CD14-positive monocyte (primary cell): Measurements from ENCODE around the gene PRRT3. TPM values are rescaled to one million over a fixed set of nuclear protein-coding genes. Genes with fewer than 3 reads are reported as not detected.
A peak's percentile ranks its signal among the peaks of the same experiment; 100 is the strongest.

Experiments used
- DNase-seq, 3 donors: peaks; one replicate each; pipeline ENCODE4 v3.0.0-alpha.2; 2011 to 2022
- H2AFZ ChIP-seq: 2 replicates; pipeline ENCODE4 v1.6.0; 2012; ENCODE audit warnings: mild to moderate bottlenecking, low read depth, low read length, inconsistent platforms; ENCODE audit not compliant: insufficient read depth, poor library complexity, severe bottlenecking
- H3K27ac ChIP-seq, 2 donors: 1 replicate in 1 of 2; 2 replicates in 1 of 2; pipeline ENCODE4 v1.5.1; 2012 to 2013; ENCODE audit warnings: low read length in 2 of 2, control low read depth in 1 of 2, inconsistent platforms in 1 of 2, low read depth in 1 of 2, mild to moderate bottlenecking in 1 of 2
- H3K27me3 ChIP-seq, 2 donors: one replicate each; pipeline versions ENCODE4 v1.6.0 to v1.6.1; 2011 to 2013; ENCODE audit warnings: low read length in 2 of 2; ENCODE audit not compliant: control insufficient read depth in 2 of 2, insufficient read depth in 2 of 2
- H3K36me3 ChIP-seq, 2 donors: replicated peaks in 1 of 2; 1 replicate in 1 of 2; 2 replicates in 1 of 2; pipeline versions ENCODE4 v1.5.1 to v1.6.1; 2012 to 2013; ENCODE audit warnings: low read length in 2 of 2, control low read depth in 1 of 2, inconsistent platforms in 1 of 2, mild to moderate bottlenecking in 1 of 2; ENCODE audit not compliant: insufficient read depth in 2 of 2, control insufficient read depth in 1 of 2
- H3K4me1 ChIP-seq, 2 donors: 1 replicate in 1 of 2; 2 replicates in 1 of 2; pipeline versions ENCODE4 v1.5.1 to v1.6.1; 2012 to 2013; ENCODE audit warnings: low read length in 2 of 2, control low read depth in 1 of 2, inconsistent platforms in 1 of 2, mild to moderate bottlenecking in 1 of 2, moderate library complexity in 1 of 2; ENCODE audit not compliant: insufficient read depth in 2 of 2, control insufficient read depth in 1 of 2
- H3K4me2 ChIP-seq: replicated peaks from 2 replicates; pipeline ENCODE3; 2012; ENCODE audit warnings: low read length, moderate library complexity, mild to moderate bottlenecking; ENCODE audit not compliant: poor library complexity, severe bottlenecking; ENCODE audit errors: extremely low read depth
- H3K4me3 ChIP-seq, 3 experiments: fragments of 200-600 bp in 1 of 3; sonication (generic) in 1 of 3; replicated peaks in 1 of 3; 1 replicate in 2 of 3; 2 replicates in 1 of 3; pipeline ENCODE4 v1.5.1; 2011 to 2013; ENCODE audit warnings: low read length in 3 of 3, mild to moderate bottlenecking in 3 of 3, control low read depth in 2 of 3, low read depth in 2 of 3, inconsistent platforms in 1 of 3, moderate library complexity in 1 of 3
- H3K79me2 ChIP-seq: 2 replicates; pipeline ENCODE4 v1.6.0; 2012; ENCODE audit warnings: mild to moderate bottlenecking, control low read depth, inconsistent platforms, low read length, moderate library complexity; ENCODE audit not compliant: insufficient read depth
- H3K9ac ChIP-seq: 2 replicates; pipeline ENCODE4 v1.6.0; 2017; ENCODE audit warnings: low read length, mild to moderate bottlenecking; ENCODE audit not compliant: insufficient read depth, poor library complexity, severe bottlenecking
- H3K9me3 ChIP-seq, 2 donors: replicated peaks in 1 of 2; 1 replicate in 1 of 2; 2 replicates in 1 of 2; pipeline versions ENCODE4 v1.5.1 to v1.6.1; 2012 to 2013; ENCODE audit warnings: low read length in 2 of 2, control low read depth in 1 of 2; ENCODE audit not compliant: control insufficient read depth in 1 of 2, insufficient read depth in 1 of 2
- H4K20me1 ChIP-seq: 2 replicates; pipeline ENCODE4 v1.6.0; 2012; ENCODE audit warnings: mild to moderate bottlenecking, low read length, control low read depth, moderate library complexity; ENCODE audit not compliant: insufficient read depth
- H3K27ac Mint-ChIP-seq, 7 donors: one replicate each; pipeline ENCODE4 v1.8.0; 2020; ENCODE audit warnings: mild to moderate bottlenecking in 7 of 7, mixed read lengths in 7 of 7, moderate library complexity in 6 of 7, inconsistent platforms in 2 of 7
- H3K27me3 Mint-ChIP-seq, 3 donors: one replicate each; pipeline ENCODE4 v1.8.0; 2021 to 2022; ENCODE audit warnings: low read depth in 3 of 3, mild to moderate bottlenecking in 3 of 3, mixed read lengths in 3 of 3, moderate library complexity in 3 of 3, inconsistent platforms in 1 of 3
- H3K36me3 Mint-ChIP-seq, 2 donors: one replicate each; pipeline ENCODE4 v1.8.0; 2020; ENCODE audit warnings: mixed read lengths in 2 of 2, inconsistent platforms in 1 of 2, mild to moderate bottlenecking in 1 of 2
- H3K4me1 Mint-ChIP-seq: one replicate; pipeline ENCODE4 v1.8.0; 2020; ENCODE audit warnings: mild to moderate bottlenecking, mixed read lengths
- H3K4me3 Mint-ChIP-seq, 2 donors: one replicate each; pipeline ENCODE4 v1.8.0; 2020; ENCODE audit warnings: mild to moderate bottlenecking in 2 of 2, mixed read lengths in 2 of 2, moderate library complexity in 1 of 2
- H3K9me3 Mint-ChIP-seq, 7 donors: one replicate each; pipeline ENCODE4 v1.8.0; 2020 to 2022; ENCODE audit warnings: mixed read lengths in 7 of 7, mild to moderate bottlenecking in 6 of 7, moderate library complexity in 6 of 7, inconsistent platforms in 2 of 7
- CTCF ChIP-seq: fragments of 200-600 bp; IDR thresholded peaks from one replicate; pipeline ENCODE4 v1.8.0; 2022; ENCODE audit warnings: antibody characterized with exemption, mild to moderate bottlenecking
- WGBS: methylation state at CpG from one replicate; pipeline ENCODE4 v1.1.5; 2013; ENCODE audit warnings: missing lambda C conversion rate; ENCODE audit not compliant: insufficient coverage; 5-methylcytosine and 5-hydroxymethylcytosine counted together
- intact Hi-C, 2 donors: fragments of 100-400 bp; cut with micrococcal nuclease; formaldehyde crosslinking; loops; one replicate each; pipeline versions ENCODE4 v1.15.0 to v1.15.1; 2023
- polyA plus RNA-seq, 3 donors: library from polyadenylated mRNA; depleted of rRNA in 1 of 3; unstranded in 2 of 3; stranded (reverse) in 1 of 3; fragments of 300-500 nt in 2 of 3; fragments of >200 nt in 1 of 3; fragmentation: Illumina TruSeq in 2 of 3; gene quantifications; 1 replicate in 2 of 3; 2 replicates in 1 of 3; pipeline ENCODE4 v1.2.3, GENCODE V29; 2012 to 2021

The PRRT3 gene
- polyA plus RNA-seq, 3 donors = 0.11 to 0.57 (median 0.31) TPM

GRCh38 chr3:9976721-9977709 lies 24.8 kb upstream of the PRRT3 start:
- H3K27me3 Mint-ChIP-seq = no peaks in the 10 kb centered on the region
- no peak for TF ChIP-seq CTCF
- peak overlapping the region; percentile 1 to 26 for H3K4me3 Mint-ChIP-seq
- DNase-seq = peak; percentile 89 to 97 (median 96)
- H3K79me2 ChIP-seq = peaks cover 40% of the 10 kb centered on the region
- H4K20me1 ChIP-seq = peaks cover 8% of the 10 kb centered on the region
- WGBS = 17% methylated on average over 2 of the region's 7 CpGs
- H3K27ac ChIP-seq = peak overlapping the region; percentile 65 to 81
- no peaks in the 10 kb centered on the region for H3K27me3 ChIP-seq
- no peaks in the 10 kb centered on the region for H3K9me3 ChIP-seq
- H3K4me3 ChIP-seq = peak overlapping the region in 1 of 3 experiments; percentile 1
- H3K9ac ChIP-seq = peak overlapping the region; percentile 6
- H3K4me1 Mint-ChIP-seq = peaks cover 38% of the 10 kb centered on the region
- H3K36me3 ChIP-seq = peaks cover 33 to 69% of the 10 kb centered on the region in 2 donors
- H3K9me3 Mint-ChIP-seq = no peaks in the 10 kb centered on the region
- peak overlapping the region; percentile 89 to 98 (median 97) for H3K27ac Mint-ChIP-seq
- intact Hi-C loops = loop anchor here (5.0 to 10.0 kb wide), 2 partner anchors 48 to 50 kb away; partner anchors contain the start of gene FANCD2 (in 2 of the 2)
- H3K36me3 Mint-ChIP-seq = peaks cover 49 to 83% of the 10 kb centered on the region in 2 donors
- peaks cover 35 to 44% of the 10 kb centered on the region in 2 donors for H3K4me1 ChIP-seq
- H3K4me2 ChIP-seq = peak overlapping the region; percentile 14
- no peak overlapping the region for H2AFZ ChIP-seq

GRCh38 chr3:9970020-9970652 lies 17.9 kb upstream of the PRRT3 start:
- no peak overlapping the region for H3K4me3 ChIP-seq
- WGBS = 100% methylated on average over 1 of the region's 3 CpGs
- H3K9me3 ChIP-seq = no peaks in the 10 kb centered on the region
- H3K79me2 ChIP-seq = no peaks in the 10 kb centered on the region
- Mint-ChIP-seq H3K4me1 (no peaks in the 10 kb centered on the region), H3K9me3 (peaks cover 0 to 2% (median 0%) of the 10 kb centered on the region in 7 donors), H3K4me3 (no peak overlapping the region), H3K27ac (peak overlapping the region in 2 of 7 donors; percentile 14 to 50), H3K36me3 (peaks cover 79 to 99% of the 10 kb centered on the region in 2 donors), H3K27me3 (peaks cover 0 to 2% (median 0%) of the 10 kb centered on the region in 3 donors)
- H4K20me1 ChIP-seq = no peaks in the 10 kb centered on the region
- no peak overlapping the region for H2AFZ ChIP-seq
- no peak overlapping the region for H3K4me2 ChIP-seq
- no peak overlapping the region for H3K9ac ChIP-seq
- no peak overlapping the region for H3K27ac ChIP-seq
- intact Hi-C loops = loop anchor here in 1 of 2 donors (10.0 kb wide), 1 partner anchor 55 kb away; the partner anchor contains the start of gene FANCD2
- no peaks in the 10 kb centered on the region for H3K4me1 ChIP-seq
- DNase-seq = no peak
- TF ChIP-seq CTCF = no peak
- H3K36me3 ChIP-seq = peaks cover 74 to 97% of the 10 kb centered on the region in 2 donors
- H3K27me3 ChIP-seq = no peaks in the 10 kb centered on the region
